Tibial artery (tissue), 4 donors: ENCODE data around the gene SLC35E1.

Experiments used
- DNase-seq, 2 donors: peaks; one replicate each; pipeline ENCODE4 v3.0.0-alpha.2; 2019
- H3K27ac ChIP-seq, 2 donors: fragments of 200-600 bp; sonication (generic) in 1 of 2; 1 replicate in 1 of 2; 2 replicates in 1 of 2; pipeline ENCODE4 v1.5.1; 2018 to 2019; ENCODE audit warnings: mild to moderate bottlenecking in 1 of 2
- H3K27me3 ChIP-seq, 2 donors: fragments of 200-600 bp; sonication (generic) in 1 of 2; one replicate each; pipeline versions ENCODE4 v1.5.1 to v1.6.0; 2016 to 2019
- H3K36me3 ChIP-seq, 3 donors: fragments of 200-600 bp; sonication (generic) in 2 of 3; one replicate each; pipeline ENCODE4 v1.5.1; 2016 to 2019; ENCODE audit warnings: mild to moderate bottlenecking in 2 of 3
- H3K4me1 ChIP-seq, 4 donors: fragments of 200-600 bp; sonication (generic) in 2 of 4; 1 replicate in 3 of 4; 2 replicates in 1 of 4; pipeline ENCODE4 v1.5.1; 2016 to 2019
- H3K4me3 ChIP-seq, 2 donors: fragments of 200-600 bp; sonication (generic) in 1 of 2; 1 replicate in 1 of 2; 2 replicates in 1 of 2; pipeline ENCODE4 v1.5.1; 2018 to 2019; ENCODE audit warnings: mild to moderate bottlenecking in 2 of 2
- H3K9me3 ChIP-seq, 3 donors: fragments of 200-600 bp; sonication (generic) in 1 of 3; one replicate each; pipeline ENCODE4 v1.5.1; 2016 to 2019
- CTCF ChIP-seq, 2 experiments: fragments of 200-600 bp in 1 of 2; fragments of 450-650 bp in 1 of 2; IDR thresholded peaks; one replicate each; pipeline ENCODE4 v1.5.1; 2017 to 2019; ENCODE audit warnings: antibody characterized with exemption in 2 of 2, mild to moderate bottlenecking in 1 of 2, moderate library complexity in 1 of 2
- intact Hi-C: fragments of 100-400 bp; cut with DNase I; formaldehyde crosslinking; loops from one replicate; pipeline ENCODE4 v1.15.0; 2023; ENCODE audit warnings: low total_unique reads

The SLC35E1 gene

GRCh38 chr19:16587833-16588823, 15.9 kb upstream of the SLC35E1 start:
- H3K36me3 ChIP-seq = no peaks in the 10 kb centered on the region
- intact Hi-C loops = no loop called here
- no peak for TF ChIP-seq CTCF (IDR thresholded peaks at IDR 0.05)
- peaks cover 14 to 76% (median 52%) of the 10 kb centered on the region in 4 donors for H3K4me1 ChIP-seq
- H3K27me3 ChIP-seq = no peaks in the 10 kb centered on the region
- peak in 1 of 2 donors; percentile 52 for DNase-seq
- H3K4me3 ChIP-seq = peak overlapping the region; percentile 10 to 28
- peak overlapping the region; percentile 42 to 45 for H3K27ac ChIP-seq
- no peaks in the 10 kb centered on the region for H3K9me3 ChIP-seq

- DNase-seq = no peak
- Histone ChIP-seq H3K36me3 (no peaks in the 10 kb centered on the region), H3K4me1 (peaks cover 14 to 85% (median 57%) of the 10 kb centered on the region in 4 donors), H3K9me3 (no peaks in the 10 kb centered on the region), H3K4me3 (peak overlapping the region in 1 of 2 donors; percentile 28), H3K27me3 (no peaks in the 10 kb centered on the region), H3K27ac (peak overlapping the region in 1 of 2 donors; percentile 42)
- intact Hi-C loops = no loop called here
- TF ChIP-seq CTCF (IDR thresholded peaks at IDR 0.05) = no peak
Measured at GRCh38 chr19:16586991-16587832, 15.0 kb upstream of the SLC35E1 start.

- Histone ChIP-seq H3K4me1 (peaks cover 14 to 85% (median 57%) of the 10 kb centered on the region in 4 donors), H3K27me3 (no peaks in the 10 kb centered on the region), H3K36me3 (no peaks in the 10 kb centered on the region), H3K4me3 (no peak overlapping the region), H3K27ac (no peak overlapping the region), H3K9me3 (no peaks in the 10 kb centered on the region)
- DNase-seq = no peak
- intact Hi-C loops = no loop called here
- no peak for TF ChIP-seq CTCF (IDR thresholded peaks at IDR 0.05)
Measured at GRCh38 chr19:16586477-16586871, 14.3 kb upstream of the SLC35E1 start.

- Histone ChIP-seq H3K4me1 (peaks cover 14 to 89% (median 57%) of the 10 kb centered on the region in 4 donors), H3K9me3 (no peaks in the 10 kb centered on the region), H3K27ac (peak overlapping the region in 1 of 2 donors; percentile 58), H3K36me3 (no peaks in the 10 kb centered on the region), H3K27me3 (no peaks in the 10 kb centered on the region), H3K4me3 (no peak overlapping the region)
- no peak for DNase-seq
- intact Hi-C loops = no loop called here
- TF ChIP-seq CTCF (IDR thresholded peaks at IDR 0.05) = no peak
Measured at GRCh38 chr19:16585808-16586476, 13.7 kb upstream of the SLC35E1 start.

- no peaks in the 10 kb centered on the region for H3K9me3 ChIP-seq
- H3K36me3 ChIP-seq = no peaks in the 10 kb centered on the region
- no peak overlapping the region for H3K4me3 ChIP-seq
- DNase-seq = no peak
- H3K27me3 ChIP-seq = no peaks in the 10 kb centered on the region
- peak overlapping the region; percentile 51 to 58 for H3K27ac ChIP-seq
- H3K4me1 ChIP-seq = peaks cover 14 to 93% (median 57%) of the 10 kb centered on the region in 4 donors
- no peak for TF ChIP-seq CTCF (IDR thresholded peaks at IDR 0.05)
- intact Hi-C loops = no loop called here
Measured at GRCh38 chr19:16585094-16585801, 13.0 kb upstream of the SLC35E1 start.
